AG04450 (cell line): ENCODE data around the gene DMAC2. TPM values are rescaled to one million over a fixed set of nuclear protein-coding genes. Genes with fewer than 3 reads are reported as not detected.

ENCODE experiments used
- CTCF ChIA-PET: fragments of 300-600, 350-600 bp; formaldehyde crosslinking; extraction: SDS; loops from one replicate; lab custom pipeline; 2022; ENCODE audit warnings: antibody characterized with exemption, inconsistent platforms; lab: Charles Lee
- POLR2A ChIA-PET: fragments of 350-600 bp; formaldehyde crosslinking; extraction: SDS; loops from one replicate; lab custom pipeline; 2021; ENCODE audit warnings: antibody characterized with exemption, inconsistent platforms; lab: Yijun Ruan, JAX
- DNase-seq: peaks from one replicate; pipeline ENCODE4 v3.0.0-alpha.2; 2011; ENCODE audit warnings: low read depth, low spot score
- H3K27ac ChIP-seq: one replicate; pipeline ENCODE4 v1.5.1; 2012; ENCODE audit warnings: low read depth, low read length, control low read depth
- H3K27me3 ChIP-seq: one replicate; pipeline ENCODE4 v1.6.0; 2012; ENCODE audit warnings: low read length; ENCODE audit not compliant: control insufficient read depth, insufficient read depth
- H3K4me3 ChIP-seq: 2 replicates; pipeline ENCODE4 v1.5.1; 2011; ENCODE audit warnings: mild to moderate bottlenecking, low read depth, low read length, control low read depth
- H3K9me3 ChIP-seq: 2 replicates; pipeline ENCODE4 v1.5.1; 2012; ENCODE audit warnings: low read length; ENCODE audit not compliant: control insufficient read depth, insufficient read depth
- CTCF ChIP-seq: IDR thresholded peaks from 2 replicates; pipeline ENCODE4 v1.5.1; 2011; ENCODE audit warnings: low read depth, low read length, control low read depth, inconsistent platforms
- polyA plus RNA-seq: library from polyadenylated mRNA; depleted of rRNA; stranded (reverse); fragments of >200 nt; gene quantifications from 2 replicates; pipeline ENCODE4 v1.2.3, GENCODE V29; 2011

The DMAC2 gene
- polyA plus RNA-seq, 1 experiment: 58.2 TPM

- TF ChIP-seq CTCF: no peak
- DNase-seq: no peak
- Histone ChIP-seq H3K4me3 (no peak overlapping the region), H3K9me3 (no peaks in the 10 kb centered on the region), H3K27ac (no peak overlapping the region), H3K27me3 (no peaks in the 10 kb centered on the region)
- ChIA-PET POLR2A (interaction anchor here (0.7 kb wide), 1 partner anchor 96 kb away, joined by 3 read pairs; no protein-coding TSS in a partner anchor), CTCF (no interaction called here)
Observed at GRCh38 chr19:41415154-41415571, 24.5 kb downstream of the DMAC2 start.

- no peak overlapping the region for H3K27ac ChIP-seq
- DNase-seq: no peak
- ChIA-PET CTCF (no interaction called here), POLR2A (no interaction called here)
- TF ChIP-seq CTCF: no peak
- H3K4me3 ChIP-seq: no peak overlapping the region
- no peaks in the 10 kb centered on the region for H3K9me3 ChIP-seq
- no peaks in the 10 kb centered on the region for H3K27me3 ChIP-seq
Observed at GRCh38 chr19:41414461-41414860, 25.3 kb downstream of the DMAC2 start.

- CTCF ChIA-PET: no interaction called here
- H3K9me3 ChIP-seq: no peaks in the 10 kb centered on the region
- H3K4me3 ChIP-seq: no peak overlapping the region
- POLR2A ChIA-PET: no interaction called here
- no peak for TF ChIP-seq CTCF
- H3K27ac ChIP-seq: no peak overlapping the region
- no peaks in the 10 kb centered on the region for H3K27me3 ChIP-seq
- no peak for DNase-seq
Observed at GRCh38 chr19:41413947-41414346, 25.8 kb downstream of the DMAC2 start.

GRCh38 chr19:41412953-41413352 is 26.8 kb downstream of the DMAC2 start:
- no peak for TF ChIP-seq CTCF
- Histone ChIP-seq H3K4me3 (no peak overlapping the region), H3K27ac (no peak overlapping the region), H3K9me3 (no peaks in the 10 kb centered on the region), H3K27me3 (no peaks in the 10 kb centered on the region)
- ChIA-PET POLR2A (no interaction called here), CTCF (interaction anchor here (0.6 kb wide), 1 partner anchor 61 kb away, joined by 3 read pairs; no protein-coding TSS in a partner anchor)
- no peak for DNase-seq

GRCh38 chr19:41411968-41412265 is 27.8 kb downstream of the DMAC2 start:
- Histone ChIP-seq H3K27me3 (no peaks in the 10 kb centered on the region), H3K4me3 (no peak overlapping the region), H3K27ac (no peak overlapping the region), H3K9me3 (no peaks in the 10 kb centered on the region)
- TF ChIP-seq CTCF: no peak
- ChIA-PET POLR2A (no interaction called here), CTCF (no interaction called here)
- DNase-seq: no peak
